ENCODE measurements around the gene PPP4C. TPM values are rescaled to one million over a fixed set of nuclear protein-coding genes. Genes with fewer than 3 reads are reported as not detected.

PPP4C gene
- total RNA-seq, 1 experiment from 2014 or later, result 134 TPM

- Histone ChIP-seq H3K4me1 (peaks cover 18% of the 10 kb centered on the region; the same call in 1 of the 2 replicates), H3K9me3 (no peaks in the 10 kb centered on the region), H3K36me3 (ENCODE audit: control insufficient read depth, insufficient read depth, low read length) (peaks cover 1% of the 10 kb centered on the region; the same call in 1 of the 2 replicates), H3K27me3 (replicated peaks; ENCODE audit: control insufficient read depth, insufficient read depth, low read length) (no peaks in the 10 kb centered on the region), H3K4me3 (ENCODE audit: low read depth, low read length) (no peak overlapping the region)
- Mint-ChIP-seq H3K9me3 (ENCODE audit: unreplicated experiment) (no peaks in the 10 kb centered on the region), H3K4me1 (ENCODE audit: low read depth, unreplicated experiment) (peaks cover 9% of the 10 kb centered on the region), H3K27ac (ENCODE audit: unreplicated experiment) (peak overlapping the region; percentile 2), H3K36me3 (ENCODE audit: insufficient read depth, unreplicated experiment) (peaks cover 12% of the 10 kb centered on the region), H3K4me3 (ENCODE audit: unreplicated experiment) (no peak overlapping the region), H3K27me3 (ENCODE audit: insufficient read depth, unreplicated experiment) (no peaks in the 10 kb centered on the region)
- intact Hi-C loops (cut with micrococcal nuclease; ENCODE audit: unreplicated experiment), result no loop called here
- TF ChIP-seq CTCF (IDR thresholded peaks at IDR 0.05; ENCODE audit: insufficient read depth in 1 of 2, low read depth in 1 of 2, low read length in 1 of 2, severe bottlenecking in 1 of 2, unreplicated experiment in 1 of 2), result peak; percentile 61 to 75
- BruUV-seq (replicated peaks), result no TSS peak
- ChIA-PET POLR2A (interaction anchor here (0.5 to 1.0 kb wide), 3 partner anchors 20 to 95 kb away, joined by 3 to 10 read pairs (median 3); partner anchors contain the start of gene ALDOA), CTCF (interaction anchor here (0.5 to 1.8 kb wide), 14 partner anchors 8 to 525 kb away, joined by 3 to 22 read pairs (median 3); partner anchors contain the start of genes ALDOA, CORO1A, MAPK3 and TAOK2)
- DNase-seq, result peak; percentile 66 to 78
Measured at GRCh38 chr16:30112197-30113030, 36.6 kb downstream of the PPP4C start.

GRCh38 chr16:30113031-30113710 lies 37.4 kb downstream of the PPP4C start, which contains the start of gene GDPD3:
GDPD3 (minus strand) TSS chr16:30113537; CDS start chr16:30113478, 59 bp downstream.
- peak in 1 of 2 experiments; percentile 38 for DNase-seq

More at GRCh38 chr16:30113031-30113710, 37.4 kb downstream of the PPP4C start, which contains the start of gene GDPD3:
- Mint-ChIP-seq H3K27ac (ENCODE audit: unreplicated experiment) (peak within 1 kb of the TSS; percentile 2), H3K36me3 (ENCODE audit: insufficient read depth, unreplicated experiment) (peaks cover 12% of the 10 kb centered on the region), H3K9me3 (ENCODE audit: unreplicated experiment) (no peaks in the 10 kb centered on the region), H3K4me1 (ENCODE audit: low read depth, unreplicated experiment) (peaks cover 9% of the 10 kb centered on the region), H3K27me3 (ENCODE audit: insufficient read depth, unreplicated experiment) (no peaks in the 10 kb centered on the region), H3K4me3 (ENCODE audit: unreplicated experiment) (no peak within 1 kb of the TSS)
- no peak for TF ChIP-seq CTCF (IDR thresholded peaks at IDR 0.05; ENCODE audit: insufficient read depth in 1 of 2, low read depth in 1 of 2, low read length in 1 of 2, severe bottlenecking in 1 of 2, unreplicated experiment in 1 of 2)
- intact Hi-C loops (cut with micrococcal nuclease; ENCODE audit: unreplicated experiment), result no loop called here
- no peak within 1 kb of the TSS for H3K4me3 ChIP-seq (ENCODE audit: low read depth, low read length)
- H3K9me3 ChIP-seq, result no peaks in the 10 kb centered on the region
- no peaks in the 10 kb centered on the region for H3K27me3 ChIP-seq (replicated peaks; ENCODE audit: control insufficient read depth, insufficient read depth, low read length)
- peaks cover 18% of the 10 kb centered on the region; the same call in 1 of the 2 replicates for H3K4me1 ChIP-seq
- ChIA-PET POLR2A (interaction anchor here (0.5 kb wide), 1 partner anchor 94 kb away, joined by 3 read pairs; no protein-coding TSS in a partner anchor), CTCF (interaction anchor here (0.8 to 1.8 kb wide), 7 partner anchors 9 to 296 kb away, joined by 3 to 22 read pairs (median 5); partner anchors contain the start of genes MAPK3, TAOK2 and TBX6)
- BruUV-seq (replicated peaks), result no TSS peak
- peaks cover 1% of the 10 kb centered on the region; the same call in 1 of the 2 replicates for H3K36me3 ChIP-seq (ENCODE audit: control insufficient read depth, insufficient read depth, low read length)

Measured in Caco-2 (cell line).